HG02798 (cell line): Measurements from ENCODE around the gene BPIFB1.

ENCODE experiments used
- ATAC-seq: cut with Tn5 transposase; IDR thresholded peaks from one replicate; pipeline ENCODE4 v1.9.1; 2021; ENCODE audit warnings: mild to moderate bottlenecking; ENCODE audit not compliant: unreplicated experiment, poor library complexity

Gene BPIFB1

DNA sequence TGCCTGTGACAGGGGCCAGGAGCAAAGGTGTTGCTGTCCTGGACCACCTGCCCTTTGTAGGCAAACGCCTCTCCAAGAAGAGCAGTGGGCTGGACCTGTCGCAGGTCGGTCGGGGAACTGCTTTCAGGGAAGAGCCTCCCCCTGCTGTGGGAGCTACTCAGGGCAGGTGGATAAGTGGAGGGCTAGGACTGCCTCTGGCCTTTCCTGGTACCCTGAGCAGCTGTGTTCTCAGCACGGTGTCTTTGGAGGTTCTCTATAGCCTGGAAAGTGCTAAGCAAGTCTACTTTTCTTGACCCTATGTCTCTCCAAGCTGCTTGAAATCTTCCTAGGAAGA, 35.0 kb downstream of the BPIFB1 start:
- no peak for ATAC-seq

DNA sequence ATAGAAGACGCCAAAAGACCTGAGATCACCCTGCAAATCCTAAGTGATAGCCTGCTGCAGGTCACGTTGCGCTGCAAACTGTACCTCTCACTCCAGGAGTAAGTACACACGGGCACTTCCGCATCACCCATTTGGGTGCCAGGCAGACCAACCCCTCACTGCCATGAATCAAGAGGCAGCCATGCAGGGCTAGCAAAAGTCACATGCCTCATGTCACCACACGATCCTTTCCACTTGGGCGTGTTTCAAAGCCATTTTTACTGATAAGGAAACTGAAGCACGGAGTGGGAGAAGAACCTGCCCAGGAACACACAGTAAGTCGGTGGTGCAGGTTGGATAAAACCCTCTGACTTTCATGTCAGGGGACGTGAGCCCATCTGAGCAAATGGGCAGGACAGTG, 37.0 kb downstream of the BPIFB1 start:
- ATAC-seq: no peak

DNA sequence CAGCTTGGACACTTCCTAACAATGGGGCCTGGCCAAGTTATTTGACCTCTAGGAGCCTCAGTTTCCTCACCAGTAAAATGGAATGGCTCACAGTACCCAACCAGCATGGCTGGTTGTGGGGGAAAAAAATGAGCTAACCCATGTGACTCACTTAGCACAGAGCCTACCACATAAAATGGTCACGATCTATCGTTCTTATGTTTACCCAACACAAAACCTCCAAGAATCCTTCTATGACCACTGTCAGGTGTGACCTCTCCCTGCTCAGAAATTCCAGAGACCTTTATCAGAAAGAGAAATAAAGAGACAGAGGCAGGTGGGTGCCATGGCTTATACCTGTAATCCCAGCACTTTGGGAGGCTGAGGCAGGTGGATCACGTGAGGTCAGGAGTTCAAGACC, 39.4 kb downstream of the BPIFB1 start:
- no peak for ATAC-seq

DNA sequence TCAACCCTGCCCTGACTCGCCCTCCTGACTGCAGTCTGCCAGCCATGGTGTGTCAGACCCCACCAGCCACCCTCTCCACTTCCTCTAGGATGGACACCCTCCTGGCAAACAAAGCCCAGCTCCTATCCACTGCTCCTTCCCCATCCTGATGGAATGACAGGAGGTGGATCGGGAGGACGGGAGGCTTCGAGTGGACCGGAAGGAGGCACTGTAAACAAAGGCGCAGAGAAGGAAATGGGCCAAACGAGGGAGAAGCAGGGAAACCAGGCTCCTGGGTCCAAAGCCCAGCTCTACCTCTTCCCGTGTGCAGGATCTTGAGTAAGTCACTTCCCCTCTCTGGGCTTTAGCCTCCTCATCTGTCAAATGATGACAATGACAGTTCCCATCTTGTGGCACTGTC, 40.2 kb downstream of the BPIFB1 start:
- ATAC-seq: no peak

DNA sequence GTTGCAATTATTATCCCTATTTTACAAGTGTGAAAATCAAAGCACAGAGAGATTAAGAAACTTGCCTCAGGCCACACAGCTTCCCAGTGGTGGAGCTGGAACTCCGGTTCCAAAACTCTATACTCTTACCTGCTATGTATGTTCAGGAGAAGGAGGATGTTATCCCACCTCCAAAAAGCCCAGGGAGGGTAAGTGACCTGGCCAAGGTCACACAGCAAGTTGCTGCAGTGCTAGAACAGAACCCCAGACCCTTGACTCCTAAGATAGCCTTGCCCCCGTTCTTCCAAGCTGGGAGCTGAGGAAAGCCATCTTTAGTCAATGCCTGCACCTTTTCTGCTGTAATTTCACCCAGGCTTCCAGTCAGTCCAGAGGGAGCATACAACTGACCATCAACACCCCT, 42.3 kb downstream of the BPIFB1 start:
- no peak for ATAC-seq

DNA sequence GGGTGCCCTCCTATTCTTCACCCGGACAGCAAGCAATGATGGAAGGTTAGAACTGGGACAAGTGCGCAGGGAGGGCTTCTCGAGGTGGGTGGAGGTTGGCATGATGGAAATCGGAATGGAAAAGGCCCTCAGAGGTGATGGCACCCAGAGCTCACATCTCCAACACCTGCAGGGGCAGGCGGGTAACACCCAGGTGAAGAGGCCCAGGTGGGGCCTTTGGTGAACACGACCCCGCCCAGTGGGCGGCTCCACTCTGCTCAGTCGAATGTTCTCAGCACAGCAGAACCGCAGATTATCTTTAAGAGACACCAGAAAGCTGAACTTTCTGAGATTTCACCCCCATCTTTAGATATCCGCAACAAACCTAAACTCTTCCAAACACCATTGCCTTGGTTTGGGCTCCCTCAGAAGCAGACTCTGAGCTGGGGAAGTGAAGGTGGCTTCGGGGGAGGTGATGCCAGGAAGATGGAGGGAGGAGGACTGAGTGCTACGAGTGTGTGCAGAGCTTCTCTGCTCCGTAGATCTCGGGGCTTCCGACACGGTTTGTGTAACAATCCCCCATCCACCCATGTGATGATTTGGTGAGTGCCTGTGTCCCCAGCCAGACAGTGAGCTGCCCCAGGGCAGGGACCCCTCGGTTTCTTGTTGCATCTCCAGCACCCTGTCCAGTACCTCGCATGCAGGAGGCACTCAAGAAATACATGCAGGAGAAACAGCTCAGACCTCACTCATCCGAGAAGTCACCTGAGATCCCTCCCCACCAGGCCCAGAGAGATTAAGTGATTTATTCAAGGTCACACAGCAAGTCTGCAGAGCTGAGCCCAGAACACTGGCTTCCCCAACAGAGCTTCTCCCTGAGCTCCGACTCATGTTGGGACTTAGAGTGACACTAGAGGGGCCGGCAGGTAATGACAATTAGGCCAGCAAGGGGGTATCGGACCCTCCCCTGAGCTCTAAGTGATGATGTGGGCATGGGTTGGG, 45.4 kb downstream of the BPIFB1 start:
- ATAC-seq: no peak

DNA sequence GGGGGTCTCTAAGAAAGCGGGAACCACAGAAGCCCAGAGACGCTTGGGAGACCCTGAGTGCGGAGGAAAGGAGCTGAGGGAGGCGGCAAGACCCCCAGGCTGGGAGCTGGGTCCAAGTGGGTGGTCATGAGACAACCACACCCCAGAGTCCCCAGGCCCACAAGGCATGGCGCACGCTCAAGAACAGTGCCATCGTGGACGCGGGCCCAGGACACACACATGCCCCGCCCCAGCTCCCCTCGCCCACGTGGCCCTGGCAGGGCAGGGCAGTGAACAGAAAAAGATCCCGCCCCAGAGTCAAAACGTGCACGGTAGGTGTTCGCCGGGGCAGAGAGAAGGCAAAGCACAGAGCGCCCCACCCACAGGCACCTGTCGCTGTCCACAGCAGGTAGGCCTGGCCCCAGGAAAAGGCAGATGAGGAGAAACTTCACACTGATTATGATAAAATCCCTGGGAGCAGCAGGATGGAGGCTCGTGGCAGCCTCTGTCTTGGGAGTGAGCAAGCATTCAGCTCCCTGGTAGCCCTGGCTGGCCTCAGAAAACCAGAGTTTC, 50.0 kb downstream of the BPIFB1 start:
- ATAC-seq: no peak

DNA sequence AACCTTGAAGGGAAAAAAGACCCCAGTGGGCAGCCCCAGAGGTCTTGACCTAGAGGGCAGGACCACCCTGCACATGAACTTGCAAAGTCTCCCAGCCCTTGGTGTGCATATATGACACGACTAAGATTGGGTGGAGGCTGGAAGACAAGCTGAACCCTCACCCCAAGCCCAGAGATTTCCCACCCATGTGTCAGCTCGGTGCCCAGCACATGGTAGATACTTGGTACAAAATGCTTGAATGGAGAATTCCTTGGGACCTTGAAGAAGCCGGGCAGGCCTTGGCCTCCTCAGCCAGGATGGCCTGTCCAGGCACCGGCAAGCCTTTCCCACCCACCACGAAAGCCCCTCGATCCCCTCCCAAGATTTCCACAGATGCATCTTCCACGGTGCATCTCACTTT, 50.6 kb downstream of the BPIFB1 start:
- ATAC-seq: no peak

DNA sequence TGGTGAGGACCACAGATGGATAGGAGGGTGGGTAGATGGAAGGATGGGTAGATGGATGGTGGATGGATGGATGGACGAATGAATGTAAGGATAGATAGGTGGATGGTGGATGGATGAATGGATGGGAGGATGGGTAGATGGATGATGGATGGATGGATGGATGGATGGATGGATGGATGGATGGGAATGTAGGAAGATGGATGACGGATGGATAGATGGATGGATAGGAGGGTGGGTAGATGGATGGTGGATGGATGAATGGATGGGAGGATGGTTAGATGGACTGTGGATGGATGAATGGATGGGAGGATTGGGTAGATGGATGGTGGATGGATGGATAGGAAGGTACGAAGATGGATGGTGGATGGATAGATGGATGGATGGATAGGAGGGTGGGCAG, 51.1 kb downstream of the BPIFB1 start:
- ATAC-seq: no peak

DNA sequence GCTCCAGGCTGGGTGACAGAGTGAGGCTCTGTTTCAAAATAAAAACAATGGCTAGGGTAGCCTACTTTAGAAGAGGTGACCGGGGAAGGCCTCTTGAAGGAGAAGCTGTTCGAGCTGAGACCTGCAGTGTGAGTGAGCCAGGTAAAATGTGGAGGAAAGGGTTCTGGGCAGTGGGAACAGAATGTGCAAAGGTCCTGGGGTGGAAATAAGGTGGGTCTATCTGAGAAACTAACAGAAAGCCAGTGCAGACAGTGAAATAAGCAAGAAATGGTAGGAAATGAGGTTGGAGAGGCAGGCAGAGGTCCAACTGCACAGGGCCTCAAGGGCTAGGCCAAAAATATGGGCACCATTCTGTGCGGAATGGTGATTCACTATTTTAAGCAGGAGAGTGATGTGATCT, 53.4 kb downstream of the BPIFB1 start:
- ATAC-seq: no peak

DNA sequence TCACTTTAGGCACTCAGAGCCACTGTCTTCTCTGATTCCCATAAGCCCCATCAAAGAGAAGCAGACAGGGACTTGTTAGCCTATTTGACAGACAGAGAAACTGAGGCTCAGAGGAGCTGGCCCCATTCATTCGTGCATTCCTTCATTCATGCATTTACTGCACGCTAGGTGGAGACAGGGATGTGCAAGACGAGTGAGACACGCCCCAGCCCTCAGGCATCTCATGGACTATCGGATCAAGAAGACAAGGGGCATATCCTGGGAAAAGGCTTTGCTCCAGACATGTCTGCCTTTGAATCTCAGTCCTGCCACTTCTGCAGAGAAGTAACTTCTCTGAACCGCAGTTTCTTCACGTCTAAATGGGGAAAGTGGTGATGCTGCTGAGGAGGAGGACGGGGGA, 54.1 kb downstream of the BPIFB1 start:
- no peak for ATAC-seq

DNA sequence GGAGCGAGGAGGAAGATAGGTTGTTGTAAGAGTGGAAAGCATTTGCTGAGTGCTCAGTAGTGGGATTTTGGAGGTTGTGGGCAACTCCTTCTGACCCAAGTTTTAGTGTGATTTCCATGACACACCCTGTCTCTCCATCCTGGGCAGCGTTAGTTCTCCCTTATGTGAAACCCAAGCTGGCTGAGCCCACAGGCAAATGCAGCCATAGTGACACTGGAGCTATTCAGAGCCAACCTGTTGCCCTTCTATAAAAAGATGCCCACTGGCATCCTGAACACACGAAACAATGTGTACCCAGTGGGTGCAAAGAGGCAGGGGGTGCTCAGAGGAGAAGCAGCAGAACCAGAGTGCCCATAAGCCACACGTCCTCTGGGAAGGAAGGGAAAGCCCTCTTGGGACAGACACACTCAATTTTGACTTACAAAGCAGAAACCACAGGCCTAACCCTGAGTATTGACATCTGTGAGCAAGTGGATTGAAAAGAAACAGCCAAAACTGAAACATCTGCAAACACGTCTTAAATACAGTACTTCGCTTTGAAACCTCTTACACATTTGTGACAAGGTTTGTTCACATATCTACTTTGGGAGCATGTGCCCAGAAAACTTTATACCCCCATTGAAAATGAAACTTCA, 54.6 kb downstream of the BPIFB1 start:
- ATAC-seq: peak; percentile 56

DNA sequence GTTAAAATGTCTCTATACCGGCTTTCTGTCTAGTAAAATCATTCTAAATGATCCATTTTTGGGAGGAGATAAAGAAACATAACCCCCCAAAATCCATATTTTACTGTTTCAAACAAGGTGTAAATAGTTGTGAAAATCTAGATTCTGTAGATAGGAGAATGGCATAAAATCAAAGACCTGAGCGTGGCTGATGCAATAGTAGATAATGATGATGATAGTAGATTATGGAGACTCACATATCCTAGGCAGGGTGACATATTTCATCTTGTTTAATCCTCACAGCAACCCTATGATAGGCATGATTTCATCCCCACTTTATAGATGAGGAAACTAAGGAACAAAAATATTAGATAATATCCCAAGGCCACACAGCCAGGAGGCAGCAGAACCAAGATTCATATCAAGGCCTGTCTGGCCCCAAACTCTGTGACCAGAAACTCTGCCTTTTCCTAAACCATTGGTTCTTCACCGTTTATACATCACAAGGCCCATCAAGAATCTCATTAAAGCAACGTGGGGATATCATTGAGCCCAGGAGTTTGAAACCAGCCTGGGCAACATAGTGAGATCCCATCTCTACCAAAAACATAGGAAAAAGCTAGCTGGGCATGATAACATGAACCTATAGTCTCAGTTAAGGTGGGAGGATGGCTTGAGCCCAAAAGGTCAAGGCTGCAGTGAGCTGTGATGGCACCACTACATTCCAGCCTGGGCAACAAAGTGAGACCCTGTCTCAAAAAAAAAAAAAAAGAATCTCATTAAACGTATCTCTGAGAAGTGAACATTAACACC, 55.6 kb downstream of the BPIFB1 start:
- no peak for ATAC-seq

DNA sequence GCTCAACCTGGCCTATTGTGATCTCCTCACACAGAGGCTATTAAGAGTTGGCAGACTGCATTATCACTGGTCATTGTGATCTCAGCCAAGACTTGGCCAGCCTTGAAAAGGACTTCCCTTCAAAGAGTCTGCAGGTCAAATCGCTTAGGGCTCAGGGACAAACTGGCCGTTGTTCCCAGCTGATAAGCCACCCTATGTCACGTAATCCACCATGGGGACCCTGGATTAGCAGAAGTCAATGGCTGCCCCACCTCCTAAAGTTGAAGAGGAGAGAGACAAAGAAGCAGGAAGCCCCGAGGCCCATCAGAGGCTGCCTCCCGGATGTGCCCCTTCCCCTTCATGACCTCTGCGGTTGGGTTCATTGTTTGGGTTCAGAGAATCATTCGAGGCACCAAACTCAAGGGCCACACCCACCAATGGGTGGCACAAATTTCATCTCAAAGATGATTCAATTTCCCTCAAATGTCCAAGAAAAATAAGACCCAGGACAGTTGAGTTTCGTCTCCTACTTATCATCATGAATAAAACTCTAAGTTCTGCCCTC, 56.6 kb downstream of the BPIFB1 start:
- ATAC-seq: no peak

DNA sequence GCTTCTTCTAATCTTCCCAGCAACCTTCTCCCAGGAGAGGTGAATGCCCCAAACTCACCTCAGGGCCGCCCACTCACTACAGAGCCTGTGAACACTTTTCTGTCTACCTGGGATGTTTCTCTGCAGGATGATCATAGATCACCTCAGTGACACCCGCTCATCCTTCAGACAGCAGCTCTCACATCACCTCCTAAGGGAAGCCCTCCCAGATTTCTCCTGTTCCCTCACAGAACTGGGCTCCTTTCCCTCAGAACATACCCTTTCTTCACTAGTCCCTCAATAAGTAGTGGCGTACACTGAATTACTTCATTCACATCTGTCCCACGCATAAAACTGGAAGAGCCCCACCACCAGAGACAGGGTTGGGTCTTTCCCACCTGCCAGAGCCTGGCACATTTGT, 60.5 kb downstream of the BPIFB1 start:
- ATAC-seq: no peak

DNA sequence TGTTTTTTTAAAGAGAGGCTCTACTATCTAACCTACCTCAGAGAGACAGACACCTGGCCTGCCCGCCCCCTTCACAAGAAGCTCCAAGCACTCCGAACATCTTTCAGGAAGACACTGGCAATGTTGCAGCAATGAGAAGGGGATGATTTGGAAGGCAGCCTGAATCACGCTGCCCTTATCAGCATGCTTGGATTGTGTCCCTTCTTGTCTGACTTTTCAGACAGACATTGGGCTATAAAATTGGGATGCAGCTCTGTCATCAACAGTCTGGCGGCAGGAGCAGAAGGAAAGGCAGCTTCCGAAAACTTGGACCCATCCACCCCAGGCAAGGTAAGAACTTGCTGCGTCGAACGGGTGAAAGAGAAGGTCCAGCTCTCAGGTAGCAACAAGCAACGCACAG, 62.3 kb downstream of the BPIFB1 start:
- ATAC-seq: no peak

DNA sequence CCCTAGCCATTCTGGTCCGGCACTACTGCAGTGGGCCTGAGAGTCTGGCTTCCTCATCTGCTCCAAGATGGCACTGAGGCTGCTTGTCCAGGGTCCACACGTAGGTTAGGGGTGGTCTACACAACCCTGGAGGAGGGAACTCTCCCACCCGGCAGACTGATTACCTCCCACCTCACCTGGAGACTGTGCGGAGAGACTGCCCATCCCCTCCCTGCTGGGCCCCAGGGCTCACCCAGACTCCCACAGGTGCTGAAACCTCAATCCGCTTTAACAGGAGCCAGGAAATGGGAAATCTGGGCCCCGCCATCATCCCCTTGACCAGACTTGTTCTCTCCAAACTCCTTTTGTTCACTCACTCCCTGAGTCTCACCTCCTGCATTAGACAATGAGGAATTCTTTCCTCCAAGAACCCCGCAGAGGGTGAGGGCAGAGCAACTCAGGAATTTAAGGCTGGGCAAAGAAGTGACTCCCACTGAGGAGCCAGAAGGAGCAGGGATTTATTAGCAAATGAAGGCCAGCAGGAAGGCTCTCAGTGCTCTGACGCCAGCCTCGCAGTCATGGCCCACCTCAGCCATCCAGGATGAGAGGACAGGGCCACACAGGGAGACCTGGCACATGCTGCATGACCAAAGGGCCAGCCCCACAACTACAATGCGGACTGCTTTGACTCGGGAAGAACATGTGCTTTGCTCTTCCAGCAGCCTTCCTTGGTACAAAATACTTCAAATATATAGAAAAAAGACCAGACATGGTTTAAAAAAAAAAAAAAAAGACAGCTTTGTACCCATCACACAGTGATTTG, 65.3 kb downstream of the BPIFB1 start:
- no peak for ATAC-seq

DNA sequence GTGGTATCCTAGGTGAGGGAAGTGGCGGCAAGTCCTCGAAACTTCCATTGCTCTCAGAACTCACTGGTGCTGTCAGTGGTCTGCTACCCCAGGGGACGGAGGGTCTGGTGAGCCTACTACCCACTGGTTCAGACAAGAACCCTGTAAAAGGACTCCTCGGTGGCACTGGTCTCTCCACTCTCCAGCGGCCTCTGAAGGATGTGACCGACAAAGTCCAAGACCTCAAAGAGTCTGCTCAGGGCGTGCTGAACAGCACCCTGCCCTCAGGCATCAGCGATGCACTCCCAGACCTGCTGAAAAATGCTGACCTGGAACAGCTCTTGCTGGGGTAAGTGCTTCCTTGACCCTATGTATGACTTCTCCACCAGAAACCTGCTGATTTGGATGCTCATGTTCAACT, 66.5 kb downstream of the BPIFB1 start:
- no peak for ATAC-seq

DNA sequence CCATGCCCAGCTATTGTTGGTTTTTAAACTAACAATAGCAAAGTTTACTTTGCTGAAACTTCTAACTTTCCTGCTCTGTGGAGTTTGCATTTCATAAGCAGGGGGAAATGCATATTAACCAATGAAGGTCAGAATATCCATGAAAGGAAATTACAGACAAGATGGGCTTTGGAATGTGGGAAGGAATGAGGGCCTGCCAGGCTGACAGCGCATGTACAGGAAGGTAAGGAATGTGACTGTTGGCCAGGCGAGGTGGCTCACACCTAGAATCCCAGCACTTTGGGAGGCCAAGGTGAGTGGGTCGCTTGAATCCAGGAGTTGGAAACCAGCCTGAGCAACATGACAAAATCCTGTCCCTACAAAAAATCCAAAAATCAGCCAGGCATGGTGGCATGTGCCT, 68.7 kb downstream of the BPIFB1 start:
- ATAC-seq: no peak
